Gastroesophageal sphincter (tissue), 3 donors: Measurements from ENCODE around the gene UTS2.

Experiments
- EP300 ChIP-seq: sonication (generic); formaldehyde crosslinking; IDR thresholded peaks from one replicate; pipeline ENCODE4 v1.6.1; 2017; ENCODE audit warnings: antibody characterized with exemption, mild to moderate bottlenecking
- POLR2A ChIP-seq, 2 donors: fragments of 450-650 bp; IDR thresholded peaks; one replicate each; pipeline ENCODE4 v1.6.1; 2017; ENCODE audit warnings: antibody characterized with exemption in 2 of 2, mild to moderate bottlenecking in 2 of 2, moderate library complexity in 1 of 2
- TF ChIP-seq, protein P1 (sequence below), 4 experiments: fragments of 200-600 bp in 2 of 4; fragments of 450-650 bp in 2 of 4; sonication (generic) in 1 of 4; IDR thresholded peaks; one replicate each; pipeline ENCODE4 v1.5.1; 2017 to 2019; ENCODE audit warnings: antibody characterized with exemption in 4 of 4, mild to moderate bottlenecking in 2 of 4, moderate library complexity in 2 of 4

DNA sequence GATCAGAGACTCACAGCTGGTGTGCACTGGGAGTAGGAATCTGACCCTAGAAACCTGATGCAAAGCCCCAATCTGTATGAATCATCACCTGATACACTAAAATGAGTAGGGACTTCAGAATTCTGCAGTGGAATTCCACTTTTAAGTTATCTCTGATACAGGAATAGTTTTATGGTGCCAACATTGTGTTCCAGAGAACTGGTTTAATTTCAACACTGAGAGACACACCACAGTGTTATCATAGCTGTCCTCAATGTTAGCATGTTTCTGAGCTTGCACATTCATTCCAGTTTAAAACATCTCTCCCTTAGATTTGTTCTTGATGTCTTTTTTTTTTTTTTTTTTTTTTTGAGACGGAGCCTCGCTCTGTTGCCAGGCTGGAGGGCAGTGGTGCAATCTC is 7.1 kb downstream of the UTS2 start:
- TF ChIP-seq, protein P1, sequence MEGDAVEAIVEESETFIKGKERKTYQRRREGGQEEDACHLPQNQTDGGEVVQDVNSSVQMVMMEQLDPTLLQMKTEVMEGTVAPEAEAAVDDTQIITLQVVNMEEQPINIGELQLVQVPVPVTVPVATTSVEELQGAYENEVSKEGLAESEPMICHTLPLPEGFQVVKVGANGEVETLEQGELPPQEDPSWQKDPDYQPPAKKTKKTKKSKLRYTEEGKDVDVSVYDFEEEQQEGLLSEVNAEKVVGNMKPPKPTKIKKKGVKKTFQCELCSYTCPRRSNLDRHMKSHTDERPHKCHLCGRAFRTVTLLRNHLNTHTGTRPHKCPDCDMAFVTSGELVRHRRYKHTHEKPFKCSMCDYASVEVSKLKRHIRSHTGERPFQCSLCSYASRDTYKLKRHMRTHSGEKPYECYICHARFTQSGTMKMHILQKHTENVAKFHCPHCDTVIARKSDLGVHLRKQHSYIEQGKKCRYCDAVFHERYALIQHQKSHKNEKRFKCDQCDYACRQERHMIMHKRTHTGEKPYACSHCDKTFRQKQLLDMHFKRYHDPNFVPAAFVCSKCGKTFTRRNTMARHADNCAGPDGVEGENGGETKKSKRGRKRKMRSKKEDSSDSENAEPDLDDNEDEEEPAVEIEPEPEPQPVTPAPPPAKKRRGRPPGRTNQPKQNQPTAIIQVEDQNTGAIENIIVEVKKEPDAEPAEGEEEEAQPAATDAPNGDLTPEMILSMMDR (IDR thresholded peaks at IDR 0.05): no peak
- TF ChIP-seq POLR2A (IDR thresholded peaks at IDR 0.05): no peak
- no peak for TF ChIP-seq EP300
